HEK293T (cell line): ENCODE results near the gene MAGI2.

Source experiments
- ARNT ChIP-seq: fragments of 450-650 bp; IDR thresholded peaks from 2 replicates; pipeline ENCODE4 v1.6.1; 2017; ENCODE audit warnings: mild to moderate bottlenecking
- FOXM1 ChIP-seq: fragments of 450-650 bp; IDR thresholded peaks from 2 replicates; pipeline ENCODE4 v1.6.1; 2017; ENCODE audit warnings: mild to moderate bottlenecking, borderline replicate concordance
- SUZ12 ChIP-seq: fragments of 450-650 bp; IDR thresholded peaks from 2 replicates; pipeline ENCODE4 v1.6.1; 2016; ENCODE audit warnings: mild to moderate bottlenecking
- ZNF384 ChIP-seq: fragments of 450-650 bp; IDR thresholded peaks from 2 replicates; pipeline ENCODE4 v1.6.1; 2016

GRCh38 chr7:78389022-78389421 is 1064.4 kb downstream of the MAGI2 start:
- TF ChIP-seq ARNT: no peak
- TF ChIP-seq SUZ12: no peak
- TF ChIP-seq ZNF384: no peak
- TF ChIP-seq FOXM1: no peak
